Vagina (tissue), 2 donors: Measurements from ENCODE around the gene CCDC57.

Source experiments
- POLR2A ChIP-seq, 2 donors: fragments of 450-650 bp; IDR thresholded peaks; one replicate each; pipeline ENCODE4 v1.6.1; 2017; ENCODE audit warnings: antibody characterized with exemption in 2 of 2, mild to moderate bottlenecking in 2 of 2, moderate library complexity in 2 of 2
- POLR2AphosphoS5 ChIP-seq, 2 donors: sonication (generic); formaldehyde crosslinking; IDR thresholded peaks; one replicate each; pipeline ENCODE4 v1.9.0; 2017; ENCODE audit warnings: antibody characterized with exemption in 2 of 2, mild to moderate bottlenecking in 2 of 2, low read depth in 1 of 2; ENCODE audit not compliant: insufficient read depth in 1 of 2
- TF ChIP-seq, protein P1 (sequence below), 3 experiments: fragments of 450-650 bp in 2 of 3; fragments of 200-600 bp in 1 of 3; sonication (generic) in 1 of 3; IDR thresholded peaks; one replicate each; pipeline ENCODE4 v1.5.1; 2017 to 2019; ENCODE audit warnings: antibody characterized with exemption in 3 of 3, mild to moderate bottlenecking in 2 of 3, moderate library complexity in 2 of 3

DNA sequence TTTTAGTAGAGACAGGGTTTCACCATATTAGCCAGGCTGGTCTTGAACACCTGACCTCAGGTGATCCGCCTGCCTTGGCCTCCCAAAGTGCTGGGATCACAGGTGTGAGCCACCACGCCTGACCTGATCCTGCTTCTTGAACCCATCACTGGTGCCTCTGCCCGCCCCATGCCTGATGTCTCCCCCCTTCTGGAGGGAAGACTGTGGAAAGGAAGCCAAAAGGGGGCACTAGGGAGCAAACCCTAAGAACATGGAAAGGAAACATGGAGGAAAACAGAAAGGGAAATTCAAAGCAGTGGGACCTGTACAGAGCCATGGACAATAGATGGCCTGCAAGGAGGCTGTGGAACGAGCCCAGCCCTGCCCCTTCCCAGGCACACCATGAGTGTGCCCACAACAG is 83.5 kb downstream of the CCDC57 start:
- TF ChIP-seq, protein P1, sequence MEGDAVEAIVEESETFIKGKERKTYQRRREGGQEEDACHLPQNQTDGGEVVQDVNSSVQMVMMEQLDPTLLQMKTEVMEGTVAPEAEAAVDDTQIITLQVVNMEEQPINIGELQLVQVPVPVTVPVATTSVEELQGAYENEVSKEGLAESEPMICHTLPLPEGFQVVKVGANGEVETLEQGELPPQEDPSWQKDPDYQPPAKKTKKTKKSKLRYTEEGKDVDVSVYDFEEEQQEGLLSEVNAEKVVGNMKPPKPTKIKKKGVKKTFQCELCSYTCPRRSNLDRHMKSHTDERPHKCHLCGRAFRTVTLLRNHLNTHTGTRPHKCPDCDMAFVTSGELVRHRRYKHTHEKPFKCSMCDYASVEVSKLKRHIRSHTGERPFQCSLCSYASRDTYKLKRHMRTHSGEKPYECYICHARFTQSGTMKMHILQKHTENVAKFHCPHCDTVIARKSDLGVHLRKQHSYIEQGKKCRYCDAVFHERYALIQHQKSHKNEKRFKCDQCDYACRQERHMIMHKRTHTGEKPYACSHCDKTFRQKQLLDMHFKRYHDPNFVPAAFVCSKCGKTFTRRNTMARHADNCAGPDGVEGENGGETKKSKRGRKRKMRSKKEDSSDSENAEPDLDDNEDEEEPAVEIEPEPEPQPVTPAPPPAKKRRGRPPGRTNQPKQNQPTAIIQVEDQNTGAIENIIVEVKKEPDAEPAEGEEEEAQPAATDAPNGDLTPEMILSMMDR (IDR thresholded peaks at IDR 0.05), result no peak
- TF ChIP-seq POLR2A (IDR thresholded peaks at IDR 0.05), result no peak
- TF ChIP-seq POLR2AphosphoS5 (IDR thresholded peaks at IDR 0.05; ENCODE audit: insufficient read depth in 1 of 2, low read depth in 1 of 2), result no peak
